Karpas-422 (cell line): Measurements from ENCODE around the gene CDC34. TPM values are rescaled to one million over a fixed set of nuclear protein-coding genes. Genes with fewer than 3 reads are reported as not detected.

Experiments used
- DNase-seq: peaks from one replicate; pipeline ENCODE4 v3.0.0-alpha.2; 2015
- H2AFZ ChIP-seq: fragments of 200-600 bp; sonication (generic); 2 replicates; pipeline ENCODE4 v1.6.1; 2014; ENCODE audit warnings: antibody characterized with exemption, low read length, mixed read lengths
- H3K27ac ChIP-seq: fragments of 200-600 bp; sonication (generic); 2 replicates; pipeline ENCODE4 v1.5.1; 2014; ENCODE audit warnings: mild to moderate bottlenecking, low read length, moderate library complexity
- H3K27me3 ChIP-seq: fragments of 200-600 bp; sonication (generic); 2 replicates; pipeline ENCODE4 v1.6.1; 2014; ENCODE audit warnings: low read length, mixed read lengths
- H3K36me3 ChIP-seq: fragments of 200-600 bp; sonication (generic); 2 replicates; pipeline ENCODE4 v1.6.1; 2014; ENCODE audit warnings: low read length, mixed read lengths; ENCODE audit not compliant: insufficient read depth
- H3K4me1 ChIP-seq: fragments of 200-600 bp; sonication (generic); 2 replicates; pipeline ENCODE4 v1.6.1; 2014; ENCODE audit warnings: mild to moderate bottlenecking, low read length, mixed read lengths
- H3K4me2 ChIP-seq: fragments of 200-600 bp; sonication (generic); 2 replicates; pipeline ENCODE4 v1.6.1; 2014; ENCODE audit warnings: low read length, low read depth, mild to moderate bottlenecking; ENCODE audit not compliant: poor library complexity, severe bottlenecking
- H3K4me3 ChIP-seq: fragments of 200-600 bp; sonication (generic); 2 replicates; pipeline ENCODE4 v1.5.1; 2014; ENCODE audit warnings: mild to moderate bottlenecking, antibody characterized with exemption, low read length, mixed read lengths
- H3K79me2 ChIP-seq: fragments of 200-600 bp; sonication (generic); 2 replicates; pipeline ENCODE4 v1.6.1; 2014; ENCODE audit warnings: mild to moderate bottlenecking, low read length, mixed read lengths
- H3K9ac ChIP-seq: fragments of 200-600 bp; sonication (generic); 2 replicates; pipeline ENCODE4 v1.6.0; 2014; ENCODE audit warnings: low read length
- H3K9me2 ChIP-seq: fragments of 200-600 bp; sonication (generic), shearing (Covaris generic); replicated peaks from 2 replicates; pipeline ENCODE4 v1.6.0; 2014; ENCODE audit warnings: mild to moderate bottlenecking, low read length, moderate library complexity; ENCODE audit not compliant: insufficient read depth
- H3K9me3 ChIP-seq: fragments of 300-700, 200-600 bp; sonication (generic); 2 replicates; pipeline ENCODE4 v1.6.1; 2014; ENCODE audit warnings: low read length, mixed read lengths
- H4K20me1 ChIP-seq: fragments of 200-600 bp; sonication (generic); 2 replicates; pipeline ENCODE4 v1.6.1; 2014; ENCODE audit warnings: mild to moderate bottlenecking, antibody characterized with exemption, low read length, low read depth; ENCODE audit not compliant: insufficient read depth
- total RNA-seq: library from RNA; depleted of rRNA; stranded (reverse); fragments of >200 nt; shearing (Covaris generic); gene quantifications from 2 replicates; pipeline ENCODE4 v1.2.3, GENCODE V29; 2014; ENCODE audit warnings: low replicate concordance

The CDC34 gene
- total RNA-seq, 1 experiment from 2014 or later, result 25.7 TPM

GRCh38 chr19:524062-524674 is 7.4 kb upstream of the CDC34 start:
- no peaks in the 10 kb centered on the region for H3K36me3 ChIP-seq
- no peaks in the 10 kb centered on the region for H3K9me2 ChIP-seq
- no peaks in the 10 kb centered on the region for H3K4me1 ChIP-seq
- no peak overlapping the region for H3K27ac ChIP-seq
- H4K20me1 ChIP-seq, result no peaks in the 10 kb centered on the region
- no peak overlapping the region for H2AFZ ChIP-seq
- no peak overlapping the region for H3K9ac ChIP-seq
- H3K4me2 ChIP-seq, result no peak overlapping the region
- no peak for DNase-seq
- H3K79me2 ChIP-seq, result no peaks in the 10 kb centered on the region
- H3K9me3 ChIP-seq, result no peaks in the 10 kb centered on the region
- no peak overlapping the region for H3K4me3 ChIP-seq
- no peaks in the 10 kb centered on the region for H3K27me3 ChIP-seq

GRCh38 chr19:525029-525428 is 6.5 kb upstream of the CDC34 start:
- Histone ChIP-seq H3K9ac (no peak overlapping the region), H3K27me3 (no peaks in the 10 kb centered on the region), H4K20me1 (no peaks in the 10 kb centered on the region), H3K4me2 (no peak overlapping the region), H3K27ac (no peak overlapping the region), H2AFZ (no peak overlapping the region), H3K4me3 (no peak overlapping the region), H3K4me1 (no peaks in the 10 kb centered on the region), H3K9me2 (no peaks in the 10 kb centered on the region), H3K36me3 (no peaks in the 10 kb centered on the region), H3K79me2 (no peaks in the 10 kb centered on the region), H3K9me3 (no peaks in the 10 kb centered on the region)
- no peak for DNase-seq

DNA sequence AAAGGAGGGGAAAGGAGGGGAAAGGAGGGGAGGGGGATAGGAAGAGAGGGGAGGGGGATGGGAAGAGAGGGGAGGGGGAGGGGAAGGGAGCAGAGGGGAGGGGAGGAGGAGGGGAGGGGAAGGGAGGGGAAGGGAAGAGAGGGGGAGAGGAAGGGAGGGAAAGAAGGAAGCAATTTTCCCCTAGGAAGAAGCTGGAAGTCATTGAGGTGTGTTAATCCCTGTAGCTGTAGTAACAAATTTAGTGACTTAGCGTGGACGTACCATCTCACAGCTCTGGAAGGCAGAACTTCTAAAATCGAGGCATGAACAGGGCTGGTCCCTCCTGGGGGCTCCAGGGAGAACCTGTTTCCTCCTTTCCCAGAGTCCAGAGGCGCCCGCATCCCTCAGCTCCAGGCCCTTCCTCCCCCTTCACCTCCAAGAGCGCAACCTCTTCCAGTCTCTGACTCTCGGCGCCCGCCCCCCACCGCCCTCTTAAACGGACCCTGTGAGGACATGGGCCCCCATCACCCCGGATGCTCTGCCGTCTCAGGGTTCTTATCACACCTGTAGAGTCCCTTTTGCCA is 5.6 kb upstream of the CDC34 start:
- Histone ChIP-seq H3K9me2 (no peaks in the 10 kb centered on the region), H3K36me3 (no peaks in the 10 kb centered on the region), H3K9ac (no peak overlapping the region), H3K27me3 (no peaks in the 10 kb centered on the region), H3K9me3 (no peaks in the 10 kb centered on the region), H3K4me3 (no peak overlapping the region), H3K79me2 (no peaks in the 10 kb centered on the region), H3K4me1 (peaks cover 5% of the 10 kb centered on the region), H4K20me1 (no peaks in the 10 kb centered on the region), H3K27ac (no peak overlapping the region), H3K4me2 (no peak overlapping the region), H2AFZ (no peak overlapping the region)
- DNase-seq, result no peak

DNA sequence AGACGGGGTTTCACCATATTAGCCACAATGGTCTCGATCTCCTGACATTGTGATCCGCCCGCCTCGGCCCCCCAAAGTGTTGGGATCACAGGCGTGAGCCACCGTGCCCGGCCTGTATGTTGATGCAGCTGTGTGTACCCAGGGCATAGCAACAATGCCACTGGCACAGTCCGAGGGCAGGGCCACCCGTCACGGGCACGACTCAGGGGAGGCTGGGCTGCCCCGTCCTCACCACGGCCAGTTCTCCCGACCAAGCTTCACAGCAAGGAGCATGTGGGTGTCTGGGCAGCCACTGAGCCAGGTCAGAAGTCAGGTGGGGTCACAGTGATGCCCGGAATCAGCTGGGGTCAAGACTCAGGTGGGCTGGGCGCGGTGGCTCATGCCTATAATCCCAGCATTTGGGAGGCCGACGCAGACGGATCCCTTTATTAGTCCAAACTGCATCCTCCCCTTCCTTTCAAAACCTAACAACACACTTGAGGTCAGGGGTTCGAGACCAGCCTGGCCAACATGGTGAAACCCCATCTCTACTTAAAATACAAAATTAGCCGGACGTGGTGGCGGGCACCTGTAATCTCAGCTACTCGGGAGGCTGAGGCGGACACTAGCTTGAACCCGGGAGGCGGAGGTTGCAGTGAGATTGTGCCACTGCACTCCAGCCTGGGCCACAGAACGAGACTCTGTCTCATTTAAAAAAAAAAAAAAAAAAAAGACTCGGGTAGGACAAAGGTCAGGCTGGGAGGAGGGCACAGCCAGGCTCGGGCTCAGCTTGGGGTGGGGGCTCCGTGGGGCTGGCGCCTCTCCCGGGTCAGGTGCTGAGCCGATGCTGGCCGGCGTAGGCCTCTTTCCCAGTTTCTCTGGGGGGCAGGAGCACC is 1.2 kb upstream of the CDC34 start:
- no peaks in the 10 kb centered on the region for H3K9me2 ChIP-seq
- no peaks in the 10 kb centered on the region for H3K9me3 ChIP-seq
- H3K9ac ChIP-seq, result peak overlapping the region; percentile 83
- no peaks in the 10 kb centered on the region for H3K36me3 ChIP-seq
- no peaks in the 10 kb centered on the region for H3K27me3 ChIP-seq
- peaks cover 34% of the 10 kb centered on the region for H3K79me2 ChIP-seq
- peak overlapping the region; percentile 80 for H3K4me3 ChIP-seq
- H3K27ac ChIP-seq, result no peak overlapping the region
- peak overlapping the region; percentile 87 for H3K4me2 ChIP-seq
- peaks cover 27% of the 10 kb centered on the region for H4K20me1 ChIP-seq
- peak overlapping the region; percentile 95; the same call in 1 of the 2 replicates for H2AFZ ChIP-seq
- peaks cover 18% of the 10 kb centered on the region for H3K4me1 ChIP-seq
- no peak for DNase-seq

DNA sequence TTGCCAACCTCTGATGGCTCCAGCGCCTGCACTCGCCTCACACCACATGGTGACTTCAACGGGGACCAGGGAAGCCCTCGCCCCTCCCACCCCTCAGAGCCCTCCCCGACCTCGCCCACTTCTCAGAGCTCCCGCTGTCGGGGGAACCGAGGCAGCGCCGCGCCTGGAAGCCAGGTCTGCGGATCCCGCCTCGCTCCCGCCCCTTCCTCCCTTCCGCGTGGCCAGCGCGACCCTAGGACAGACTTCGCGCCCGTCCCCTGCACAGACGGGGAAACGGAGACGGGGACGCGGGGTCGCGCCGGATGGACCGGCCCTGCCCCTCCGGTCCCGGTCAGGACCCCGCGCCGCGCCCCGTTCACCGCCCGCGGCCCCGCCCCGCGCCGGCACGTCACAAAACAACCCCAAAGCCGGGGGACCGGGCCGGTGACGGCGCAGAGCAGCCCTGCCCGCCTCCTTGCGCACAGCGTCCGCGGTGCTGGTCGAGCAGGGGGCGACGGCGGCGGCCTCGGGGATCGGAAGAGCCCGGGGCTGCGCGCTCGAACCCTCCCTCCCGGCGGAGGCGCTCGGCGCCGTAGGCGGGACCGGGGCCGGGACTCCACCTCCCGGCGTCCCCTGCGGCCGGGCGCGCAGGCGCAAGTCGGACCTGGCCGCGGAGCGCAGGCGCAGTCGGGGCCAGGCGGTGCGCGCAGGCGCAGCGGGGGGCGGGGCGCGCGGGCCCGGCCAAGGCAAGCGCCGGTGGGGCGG is 379 bp upstream of the CDC34 start:
- Histone ChIP-seq H3K27me3 (no peaks in the 10 kb centered on the region), H3K4me1 (peaks cover 18% of the 10 kb centered on the region), H2AFZ (peak overlapping the region; percentile 95; the same call in 1 of the 2 replicates), H3K4me3 (peak overlapping the region; percentile 80), H3K36me3 (no peaks in the 10 kb centered on the region), H3K9me2 (no peaks in the 10 kb centered on the region), H3K4me2 (peak overlapping the region; percentile 87), H4K20me1 (peaks cover 31% of the 10 kb centered on the region), H3K9ac (peak overlapping the region; percentile 98), H3K9me3 (no peaks in the 10 kb centered on the region), H3K27ac (peak overlapping the region; percentile 45; the same call in 1 of the 2 replicates), H3K79me2 (peaks cover 36% of the 10 kb centered on the region)
- DNase-seq, result peak; percentile 95

GRCh38 chr19:532561-533363 is 1.2 kb downstream of the CDC34 start:
- Histone ChIP-seq H3K27me3 (no peaks in the 10 kb centered on the region), H3K27ac (peak overlapping the region; percentile 47), H3K36me3 (no peaks in the 10 kb centered on the region), H3K4me2 (peak overlapping the region; percentile 86), H3K9ac (peak overlapping the region; percentile 98), H4K20me1 (peaks cover 31% of the 10 kb centered on the region), H3K9me3 (no peaks in the 10 kb centered on the region), H3K4me3 (peak overlapping the region; percentile 89), H3K4me1 (peaks cover 18% of the 10 kb centered on the region), H2AFZ (no peak overlapping the region), H3K9me2 (no peaks in the 10 kb centered on the region), H3K79me2 (peaks cover 36% of the 10 kb centered on the region)
- DNase-seq, result peak; percentile 67

DNA sequence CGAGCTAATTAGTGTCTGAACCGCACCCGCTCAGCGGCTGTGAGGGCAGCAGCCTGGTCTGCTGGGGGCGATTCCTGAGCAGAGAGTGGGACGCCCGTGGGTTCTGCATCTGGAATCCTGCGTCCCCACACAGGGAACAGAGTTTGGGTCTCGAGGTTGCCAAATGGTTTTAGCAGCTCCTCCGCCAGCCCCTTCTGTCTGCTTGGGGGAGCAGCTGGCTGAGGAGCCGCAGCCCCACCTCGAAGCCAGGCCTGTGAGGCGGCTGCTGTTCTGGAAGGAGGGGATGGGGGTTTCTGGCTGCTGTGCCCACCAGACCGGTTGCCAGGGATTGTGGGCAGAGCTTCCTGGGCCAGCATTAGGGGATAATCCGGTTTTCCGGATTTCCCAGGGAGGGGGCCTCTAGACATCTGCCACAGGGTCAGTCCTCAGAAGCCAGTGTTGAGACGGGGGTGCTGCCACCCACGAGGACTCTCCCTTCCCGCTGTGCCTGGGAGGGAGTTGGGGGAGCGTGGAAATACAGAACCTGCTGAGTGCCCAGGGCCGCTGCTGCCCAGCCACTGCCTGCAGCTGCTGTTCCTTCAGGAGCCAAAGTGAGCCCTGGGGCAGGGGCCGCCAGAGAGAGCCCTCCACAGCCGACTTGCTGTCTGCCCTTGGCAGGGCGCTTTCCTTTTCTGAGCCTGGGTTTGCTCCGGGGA is 2.0 kb downstream of the CDC34 start:
- Histone ChIP-seq H3K9me3 (no peaks in the 10 kb centered on the region), H3K9ac (peak overlapping the region; percentile 98), H3K4me2 (peak overlapping the region; percentile 86), H3K36me3 (no peaks in the 10 kb centered on the region), H3K27me3 (no peaks in the 10 kb centered on the region), H4K20me1 (peaks cover 31% of the 10 kb centered on the region), H3K9me2 (no peaks in the 10 kb centered on the region), H3K79me2 (peaks cover 36% of the 10 kb centered on the region), H3K4me1 (peaks cover 18% of the 10 kb centered on the region), H3K27ac (no peak overlapping the region), H2AFZ (no peak overlapping the region), H3K4me3 (peak overlapping the region; percentile 89)
- no peak for DNase-seq
